Endothelial cell of umbilical vein (primary cell): ENCODE measurements around the gene SLC35A4. TPM values are rescaled to one million over a fixed set of nuclear protein-coding genes. Genes with fewer than 3 reads are reported as not detected.
"Not testable (repeated sequence)": the region's sequence is repeated elsewhere in the genome, so short reads cannot be mapped to it uniquely, and the experiment has no call there.

Experiments
- BruUV-seq: library from RNA; stranded (reverse); fragments of 400-500 nt; replicated peaks from 2 replicates; lab custom pipeline; 2021; lab: Mats Ljungman, UMichigan
- CTCF ChIA-PET: fragments of 300-600, 350-600 bp; sonication (Branson Sonifier 250); formaldehyde crosslinking; loops from one replicate; lab custom pipeline; 2021; ENCODE audit warnings: antibody characterized with exemption, inconsistent platforms; lab: Charles Lee
- POLR2A ChIA-PET: fragments of 300-600, 350-600 bp; sonication (Branson Sonifier 250); formaldehyde crosslinking; loops from one replicate; lab custom pipeline; 2021; ENCODE audit warnings: antibody characterized with exemption, inconsistent platforms; lab: Charles Lee
- DNase-seq: peaks from one replicate; pipeline ENCODE4 v3.0.0-alpha.2; 2011; ENCODE audit warnings: low read depth, low spot score
- FAIRE-seq: peaks from 2 replicates; lab custom pipeline; 2011; peaks lifted over from hg19 to GRCh38; lab: Jason Lieb, UNC
- H2AFZ ChIP-seq: 2 replicates; pipeline ENCODE4 v1.6.0; 2012; ENCODE audit warnings: low read depth, low read length, control low read depth, inconsistent platforms
- H3K27ac ChIP-seq: 2 replicates; pipeline ENCODE4 v1.5.1; 2011; ENCODE audit warnings: low read depth, mild to moderate bottlenecking, control low read depth, low read length, moderate library complexity; ENCODE audit not compliant: insufficient read depth
- H3K27me3 ChIP-seq, 2 experiments: 2 replicates each; pipeline versions ENCODE4 v1.6.0 to v1.6.1; 2011; ENCODE audit warnings: low read length in 2 of 2, mixed read lengths in 1 of 2; ENCODE audit not compliant: control insufficient read depth in 2 of 2, insufficient read depth in 2 of 2
- H3K36me3 ChIP-seq, 2 experiments: 2 replicates in 1 of 2; 3 replicates in 1 of 2; pipeline ENCODE4 v1.5.1; 2011; ENCODE audit warnings: low read length in 2 of 2, mild to moderate bottlenecking in 1 of 2, moderate library complexity in 1 of 2; ENCODE audit not compliant: control insufficient read depth in 2 of 2, insufficient read depth in 2 of 2; ENCODE audit errors: extremely low read depth in 1 of 2
- H3K4me1 ChIP-seq: 3 replicates; pipeline ENCODE4 v1.5.1; 2011; ENCODE audit warnings: mild to moderate bottlenecking, low read length; ENCODE audit not compliant: control insufficient read depth, insufficient read depth; ENCODE audit errors: extremely low read depth
- H3K4me2 ChIP-seq: 2 replicates; pipeline ENCODE4 v1.6.1; 2011; ENCODE audit warnings: low read length, control low read depth, mixed read lengths; ENCODE audit not compliant: insufficient read depth
- H3K4me3 ChIP-seq, 3 experiments: fragments of 200-600 bp in 1 of 3; sonication (generic), shearing (Covaris generic) in 1 of 3; replicated peaks in 1 of 3; 2 replicates each; pipeline ENCODE4 v1.5.1; 2011 to 2016; ENCODE audit warnings: control low read depth in 3 of 3, low read length in 3 of 3, mild to moderate bottlenecking in 2 of 3, inconsistent platforms in 1 of 3, low read depth in 1 of 3, moderate library complexity in 1 of 3; ENCODE audit not compliant: insufficient read depth in 1 of 3
- H3K79me2 ChIP-seq: 2 replicates; pipeline ENCODE4 v1.6.0; 2012; ENCODE audit warnings: low read length, inconsistent platforms; ENCODE audit not compliant: control insufficient read depth, insufficient read depth
- H3K9ac ChIP-seq: replicated peaks from 2 replicates; pipeline ENCODE3; 2011; ENCODE audit warnings: low read length, control low read depth; ENCODE audit not compliant: insufficient read depth; ENCODE audit errors: extremely low read depth
- H3K9me1 ChIP-seq: replicated peaks from 3 replicates; pipeline ENCODE4 v1.6.0; 2011; ENCODE audit warnings: mild to moderate bottlenecking, low read length; ENCODE audit not compliant: control insufficient read depth, insufficient read depth; ENCODE audit errors: extremely low read depth
- H3K9me3 ChIP-seq: replicated peaks from 2 replicates; pipeline ENCODE4 v1.5.1; 2012; ENCODE audit warnings: low read length, inconsistent platforms; ENCODE audit not compliant: control insufficient read depth, insufficient read depth
- H4K20me1 ChIP-seq: replicated peaks from 2 replicates; pipeline ENCODE3; 2011; ENCODE audit warnings: mild to moderate bottlenecking, low read length; ENCODE audit not compliant: control insufficient read depth, insufficient read depth; ENCODE audit errors: extremely low read depth
- MAX ChIP-seq: IDR thresholded peaks from 2 replicates; pipeline ENCODE4 v1.6.1; 2011; ENCODE audit not compliant: insufficient read depth, insufficient read length
- POLR2AphosphoS5 ChIP-seq: IDR thresholded peaks from 2 replicates; pipeline ENCODE4 v1.6.1; 2012; ENCODE audit warnings: low read depth, mild to moderate bottlenecking, control low read depth, low read length, moderate library complexity; ENCODE audit not compliant: insufficient read depth
- dilution Hi-C: fragments of 300-500 bp; cut with MboI; formaldehyde crosslinking; loops from one replicate; pipeline ENCODE4 v1.15.0; 2019; ENCODE audit warnings: low sequenced_read_pairs; ENCODE audit not compliant: extremely low pct_ligation_motif_present
- intact Hi-C: fragments of 100-400 bp; cut with micrococcal nuclease; formaldehyde crosslinking; loops from one replicate; pipeline ENCODE4 v1.10.0; 2022
- polyA plus RNA-seq, 4 experiments: library from polyadenylated mRNA; depleted of rRNA in 3 of 4; stranded (reverse) in 3 of 4; unstranded in 1 of 4; fragments of >200 nt; gene quantifications; 2 replicates each; pipeline versions ENCODE4 v1.2.1 to v1.2.3, GENCODE V29; 2011 to 2012; ENCODE audit warnings: missing spikeins in 1 of 4
- total RNA-seq: library from RNA; stranded (reverse); gene quantifications from 2 replicates; pipeline ENCODE4 v1.2.3, GENCODE V29; 2021

Gene SLC35A4
- total and polyA plus RNA-seq, 2 donors (not counting 3 experiments of a cell fraction or from before 2014, with no cell fraction given), result 65.6 to 118 TPM

- no peaks in the 10 kb centered on the region for H3K36me3 ChIP-seq
- POLR2A ChIA-PET, result no interaction called here
- no peaks in the 10 kb centered on the region for H3K27me3 ChIP-seq
- H3K9me3 ChIP-seq, result no peaks in the 10 kb centered on the region
- H3K4me2 ChIP-seq, result no peak overlapping the region
- H4K20me1 ChIP-seq, result no peaks in the 10 kb centered on the region
- DNase-seq (no peak), FAIRE-seq (no peak)
- no peak overlapping the region for H3K27ac ChIP-seq
- no peak overlapping the region for H3K4me3 ChIP-seq
- CTCF ChIA-PET, result no interaction called here
- dilution Hi-C loops, result no loop called here
- H3K9ac ChIP-seq, result no peak overlapping the region
- H3K9me1 ChIP-seq, result no peaks in the 10 kb centered on the region
- H3K79me2 ChIP-seq, result no peaks in the 10 kb centered on the region
- BruUV-seq, result no TSS peak
- intact Hi-C loops, result no loop called here
- no peaks in the 10 kb centered on the region for H3K4me1 ChIP-seq
- H2AFZ ChIP-seq, result no peak overlapping the region
- no peak for TF ChIP-seq POLR2AphosphoS5
- no peak for TF ChIP-seq MAX
These were observed 37.5 kb downstream of the SLC35A4 start for GRCh38 chr5:140602147-140602546.

GRCh38 chr5:140603446-140603698 is 38.7 kb downstream of the SLC35A4 start:
- BruUV-seq, H3K4me3 ChIP-seq, H3K79me2 ChIP-seq, H3K36me3 ChIP-seq, dilution Hi-C loops, H3K27ac ChIP-seq, FAIRE-seq, H3K9ac ChIP-seq, H2AFZ ChIP-seq, H3K9me1 ChIP-seq, CTCF ChIA-PET, H3K9me3 ChIP-seq, intact Hi-C loops, H4K20me1 ChIP-seq, DNase-seq, POLR2A ChIA-PET, H3K27me3 ChIP-seq, H3K4me2 ChIP-seq, H3K4me1 ChIP-seq: not testable (repeated sequence)
